ENCODE measurements around the gene IGF2. TPM values are rescaled to one million over a fixed set of nuclear protein-coding genes. Genes with fewer than 3 reads are reported as not detected.

The IGF2 gene
- total and polyA plus RNA-seq, 10 of the 15 experiments (the other 5 are each of a cell fraction or from before 2014, with no cell fraction given), result 0.41 TPM; not detected in 9

- TF ChIP-seq, protein P1, sequence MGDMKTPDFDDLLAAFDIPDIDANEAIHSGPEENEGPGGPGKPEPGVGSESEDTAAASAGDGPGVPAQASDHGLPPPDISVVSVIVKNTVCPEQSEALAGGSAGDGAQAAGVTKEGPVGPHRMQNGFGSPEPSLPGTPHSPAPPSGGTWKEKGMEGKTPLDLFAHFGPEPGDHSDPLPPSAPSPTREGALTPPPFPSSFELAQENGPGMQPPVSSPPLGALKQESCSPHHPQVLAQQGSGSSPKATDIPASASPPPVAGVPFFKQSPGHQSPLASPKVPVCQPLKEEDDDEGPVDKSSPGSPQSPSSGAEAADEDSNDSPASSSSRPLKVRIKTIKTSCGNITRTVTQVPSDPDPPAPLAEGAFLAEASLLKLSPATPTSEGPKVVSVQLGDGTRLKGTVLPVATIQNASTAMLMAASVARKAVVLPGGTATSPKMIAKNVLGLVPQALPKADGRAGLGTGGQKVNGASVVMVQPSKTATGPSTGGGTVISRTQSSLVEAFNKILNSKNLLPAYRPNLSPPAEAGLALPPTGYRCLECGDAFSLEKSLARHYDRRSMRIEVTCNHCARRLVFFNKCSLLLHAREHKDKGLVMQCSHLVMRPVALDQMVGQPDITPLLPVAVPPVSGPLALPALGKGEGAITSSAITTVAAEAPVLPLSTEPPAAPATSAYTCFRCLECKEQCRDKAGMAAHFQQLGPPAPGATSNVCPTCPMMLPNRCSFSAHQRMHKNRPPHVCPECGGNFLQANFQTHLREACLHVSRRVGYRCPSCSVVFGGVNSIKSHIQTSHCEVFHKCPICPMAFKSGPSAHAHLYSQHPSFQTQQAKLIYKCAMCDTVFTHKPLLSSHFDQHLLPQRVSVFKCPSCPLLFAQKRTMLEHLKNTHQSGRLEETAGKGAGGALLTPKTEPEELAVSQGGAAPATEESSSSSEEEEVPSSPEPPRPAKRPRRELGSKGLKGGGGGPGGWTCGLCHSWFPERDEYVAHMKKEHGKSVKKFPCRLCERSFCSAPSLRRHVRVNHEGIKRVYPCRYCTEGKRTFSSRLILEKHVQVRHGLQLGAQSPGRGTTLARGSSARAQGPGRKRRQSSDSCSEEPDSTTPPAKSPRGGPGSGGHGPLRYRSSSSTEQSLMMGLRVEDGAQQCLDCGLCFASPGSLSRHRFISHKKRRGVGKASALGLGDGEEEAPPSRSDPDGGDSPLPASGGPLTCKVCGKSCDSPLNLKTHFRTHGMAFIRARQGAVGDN (IDR thresholded peaks at IDR 0.05), result no peak
- TF ChIP-seq NFYA (IDR thresholded peaks at IDR 0.05; ENCODE audit: borderline replicate concordance, low read depth, low read length), result no peak
- TF ChIP-seq CHD2 (IDR thresholded peaks at IDR 0.05; ENCODE audit: borderline replicate concordance, low read depth, low read length), result no peak
- no peak for TF ChIP-seq BMI1 (IDR thresholded peaks at IDR 0.05; ENCODE audit: borderline replicate concordance)
- TF ChIP-seq E2F8 (IDR thresholded peaks at IDR 0.05; ENCODE audit: low read depth, partially characterized antibody), result no peak
Observed at GRCh38 chr11:2118677-2119076, 20.5 kb downstream of the IGF2 start (continued).

GRCh38 chr11:2116680-2117079 lies 22.5 kb downstream of the IGF2 start:
- ATAC-seq, result no peak
- Histone ChIP-seq H4K20me1 (ENCODE audit: control insufficient read depth, insufficient read depth) (no peaks in the 10 kb centered on the region), H3K4me3 (no peak overlapping the region), H3K36me3 (ENCODE audit: control insufficient read depth in 2 of 2, insufficient read depth in 2 of 2, low read length in 1 of 2) (no peaks in the 10 kb centered on the region), H2AFZ (ENCODE audit: control insufficient read depth, low read depth, low read length) (no peak overlapping the region), H3K27ac (ENCODE audit: control insufficient read depth, insufficient read depth) (no peak overlapping the region), H3K4me1 (ENCODE audit: control insufficient read depth, insufficient read depth, low read length) (no peaks in the 10 kb centered on the region), H3K4me2 (ENCODE audit: control insufficient read depth, insufficient read depth) (no peak overlapping the region), H3K79me2 (ENCODE audit: control insufficient read depth, insufficient read depth, low read length) (no peaks in the 10 kb centered on the region), H3K9me3 (replicated peaks; ENCODE audit: control insufficient read depth, insufficient read depth, low read length) (no peaks in the 10 kb centered on the region; the same call in 2 of the 3 replicates), H3K9ac (ENCODE audit: control insufficient read depth, insufficient read depth, low read length) (no peak overlapping the region), H3K27me3 (replicated peaks in 1 of 2; ENCODE audit: control insufficient read depth in 2 of 2, insufficient read depth in 2 of 2, low read length in 1 of 2) (no peaks in the 10 kb centered on the region; a peak in 1 of 4 replicates)
- in situ Hi-C loops (cut with MboI), result no loop called here
- BruUV-seq (replicated peaks), result no TSS peak
- ChIA-PET CTCF (no interaction called here), RAD21 (ENCODE audit: unreplicated experiment) (no interaction called here), POLR2A (no interaction called here), SMC1A (ENCODE audit: uncharacterized antibody, unreplicated experiment) (interaction anchor here (1.5 kb wide), 1 partner anchor 8 kb away, joined by 3 read pairs; no protein-coding TSS in a partner anchor)
- intact Hi-C loops (cut with micrococcal nuclease; ENCODE audit: unreplicated experiment), result no loop called here
- FAIRE-seq, result no peak
- no peak for DNase-seq (ENCODE audit: low read depth, low spot score)
- whole genome bisulfite sequencing (ENCODE audit: insufficient coverage, insufficient replicate concordance, low lambda C conversion rate, missing lambda C conversion rate), result 47% methylated on average over 1 of the region's 1 CpG
- no peak for TF ChIP-seq NR2F1 (conservative IDR thresholded peaks at IDR 0.05)
- no peak for TF ChIP-seq PKNOX1 (IDR thresholded peaks at IDR 0.05)
- TF ChIP-seq SMAD5 (IDR thresholded peaks at IDR 0.05; ENCODE audit: low read depth), result no peak
- no peak for TF ChIP-seq NRF1 (conservative IDR thresholded peaks at IDR 0.05; ENCODE audit: low read depth, low read length)
- TF ChIP-seq, protein P2, sequence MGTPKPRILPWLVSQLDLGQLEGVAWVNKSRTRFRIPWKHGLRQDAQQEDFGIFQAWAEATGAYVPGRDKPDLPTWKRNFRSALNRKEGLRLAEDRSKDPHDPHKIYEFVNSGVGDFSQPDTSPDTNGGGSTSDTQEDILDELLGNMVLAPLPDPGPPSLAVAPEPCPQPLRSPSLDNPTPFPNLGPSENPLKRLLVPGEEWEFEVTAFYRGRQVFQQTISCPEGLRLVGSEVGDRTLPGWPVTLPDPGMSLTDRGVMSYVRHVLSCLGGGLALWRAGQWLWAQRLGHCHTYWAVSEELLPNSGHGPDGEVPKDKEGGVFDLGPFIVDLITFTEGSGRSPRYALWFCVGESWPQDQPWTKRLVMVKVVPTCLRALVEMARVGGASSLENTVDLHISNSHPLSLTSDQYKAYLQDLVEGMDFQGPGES (IDR thresholded peaks at IDR 0.05), result no peak
- no peak for TF ChIP-seq KDM1A (IDR thresholded peaks at IDR 0.05; ENCODE audit: borderline replicate concordance)
- TF ChIP-seq EGR1 (IDR thresholded peaks at IDR 0.05; ENCODE audit: borderline replicate concordance in 1 of 2, low read depth in 2 of 2, low read length in 2 of 2), result no peak
- TF ChIP-seq HCFC1 (IDR thresholded peaks at IDR 0.05; ENCODE audit: low read length), result no peak
- no peak for TF ChIP-seq ATF3 (IDR thresholded peaks at IDR 0.05; ENCODE audit: borderline replicate concordance, extremely low read depth, low read depth, low read length)

Measured in GM12878 (cell line).